WTC11 (cell line): ENCODE results near the gene KRT86. TPM values are rescaled to one million over a fixed set of nuclear protein-coding genes. Genes with fewer than 3 reads are reported as not detected.

Source experiments
- ATAC-seq: fragments of 200-7000 bp; cut with Tn5 transposase; 2 replicates; pipeline ENCODE4 v1.10.0; 2021; ENCODE audit warnings: mild to moderate bottlenecking, moderate library complexity
- CTCF ChIA-PET: fragments of 300-600 bp; sonication (Branson Sonifier 250); formaldehyde crosslinking; loops from one replicate; lab custom pipeline; 2021; ENCODE audit warnings: antibody characterized with exemption; lab: Charles Lee
- POLR2A ChIA-PET: fragments of 350-600 bp; sonication (Branson Sonifier 250); formaldehyde crosslinking; loops from one replicate; lab custom pipeline; 2021; ENCODE audit warnings: antibody characterized with exemption; lab: Charles Lee
- DNase-seq: peaks from one replicate; pipeline ENCODE4 v3.0.0; 2021; ENCODE audit warnings: low spot score
- H3K27ac Mint-ChIP-seq: 2 replicates; pipeline ENCODE4 v1.8.0; 2021; ENCODE audit warnings: mixed read lengths
- H3K27me3 Mint-ChIP-seq: 2 replicates; pipeline ENCODE4 v1.8.0; 2021; ENCODE audit warnings: low read depth, mild to moderate bottlenecking, moderate library complexity, mixed read lengths
- H3K36me3 Mint-ChIP-seq: 2 replicates; pipeline ENCODE4 v1.8.0; 2021; ENCODE audit warnings: mixed read lengths
- H3K4me1 Mint-ChIP-seq: 2 replicates; pipeline ENCODE4 v1.8.0; 2022; ENCODE audit warnings: mixed read lengths
- H3K4me3 Mint-ChIP-seq: 2 replicates; pipeline ENCODE4 v1.8.0; 2021; ENCODE audit warnings: mild to moderate bottlenecking, moderate library complexity, mixed read lengths
- H3K9me3 Mint-ChIP-seq: 2 replicates; pipeline ENCODE4 v1.8.0; 2021; ENCODE audit warnings: mixed read lengths
- CREB1 ChIP-seq: sonication (generic); formaldehyde crosslinking; IDR thresholded peaks from 2 replicates; pipeline ENCODE4 v1.8.0; 2023; ENCODE audit warnings: mild to moderate bottlenecking, missing genetic modification reagents
- FOXP1 ChIP-seq: sonication (generic); formaldehyde crosslinking; IDR thresholded peaks from 2 replicates; pipeline ENCODE4 v1.8.0; 2022; ENCODE audit warnings: missing genetic modification reagents, mild to moderate bottlenecking, moderate library complexity, borderline replicate concordance
- GABPB1 ChIP-seq: sonication (generic); formaldehyde crosslinking; IDR thresholded peaks from 2 replicates; pipeline ENCODE4 v1.8.1; 2023; ENCODE audit warnings: mild to moderate bottlenecking, missing genetic modification reagents
- HMGA2 ChIP-seq: fragments of 250-450 bp; sonication (Bioruptor Pico); IDR thresholded peaks from 2 replicates; pipeline ENCODE4 v1.4.0; 2021; ENCODE audit warnings: mild to moderate bottlenecking, moderate library complexity
- MYBL2 ChIP-seq: sonication (generic); formaldehyde crosslinking; IDR thresholded peaks from 2 replicates; pipeline ENCODE4 v1.8.1; 2023; ENCODE audit warnings: mild to moderate bottlenecking, moderate library complexity, missing genetic modification reagents
- NFATC4 ChIP-seq: fragments of 250-450 bp; sonication (Bioruptor Pico); IDR thresholded peaks from 2 replicates; pipeline ENCODE4 v1.9.0; 2021; ENCODE audit warnings: mild to moderate bottlenecking
- NFYB ChIP-seq: sonication (generic); formaldehyde crosslinking; conservative IDR thresholded peaks from 2 replicates; pipeline ENCODE4 v1.8.0; 2022; ENCODE audit warnings: low read depth, missing genetic modification reagents
- OVOL2 ChIP-seq: fragments of 250-450 bp; sonication (Bioruptor Pico); IDR thresholded peaks from 2 replicates; pipeline ENCODE4 v1.9.0; 2021; ENCODE audit warnings: mild to moderate bottlenecking, borderline replicate concordance
- RORB ChIP-seq: fragments of 250-450 bp; sonication (Bioruptor Pico); IDR thresholded peaks from 2 replicates; pipeline ENCODE4 v1.9.0; 2021; ENCODE audit warnings: mild to moderate bottlenecking
- SMAD3 ChIP-seq: sonication (generic); formaldehyde crosslinking; IDR thresholded peaks from 2 replicates; pipeline ENCODE4 v1.8.0; 2022; ENCODE audit warnings: missing genetic modification reagents, mild to moderate bottlenecking, borderline replicate concordance
- SMAD4 ChIP-seq: sonication (generic); formaldehyde crosslinking; IDR thresholded peaks from 2 replicates; pipeline ENCODE4 v1.8.0; 2022; ENCODE audit warnings: mild to moderate bottlenecking, missing genetic modification reagents
- SP1 ChIP-seq: sonication (generic); formaldehyde crosslinking; conservative IDR thresholded peaks from 2 replicates; pipeline ENCODE4 v1.8.1; 2022; ENCODE audit warnings: missing genetic modification reagents
- TEAD1 ChIP-seq: sonication (generic); formaldehyde crosslinking; IDR thresholded peaks from 2 replicates; pipeline ENCODE4 v1.8.0; 2022; ENCODE audit warnings: mild to moderate bottlenecking, missing genetic modification reagents
- TEAD4 ChIP-seq: sonication (generic); formaldehyde crosslinking; IDR thresholded peaks from 2 replicates; pipeline ENCODE4 v1.8.0; 2022; ENCODE audit warnings: mild to moderate bottlenecking, missing genetic modification reagents
- ZBTB21 ChIP-seq: sonication (generic); formaldehyde crosslinking; IDR thresholded peaks from 2 replicates; pipeline ENCODE4 v1.8.1; 2023; ENCODE audit warnings: mild to moderate bottlenecking, missing genetic modification reagents, borderline replicate concordance
- ZNF121 ChIP-seq: sonication (generic); formaldehyde crosslinking; IDR thresholded peaks from 2 replicates; pipeline ENCODE4 v1.8.0; 2023; ENCODE audit warnings: missing genetic modification reagents
- ZNF232 ChIP-seq: sonication (generic); formaldehyde crosslinking; IDR thresholded peaks from 2 replicates; pipeline ENCODE4 v1.8.0; 2022; ENCODE audit warnings: mild to moderate bottlenecking, missing genetic modification reagents
- ZNF263 ChIP-seq: sonication (generic); formaldehyde crosslinking; IDR thresholded peaks from 2 replicates; pipeline ENCODE4 v1.8.1; 2022; ENCODE audit warnings: low read depth, mild to moderate bottlenecking, moderate library complexity, missing genetic modification reagents
- ZNF396 ChIP-seq: fragments of 250-450 bp; sonication (Bioruptor Pico); IDR thresholded peaks from 2 replicates; pipeline ENCODE4 v1.8.0; 2021; ENCODE audit warnings: mild to moderate bottlenecking, moderate library complexity, borderline replicate concordance
- ZNF416 ChIP-seq: fragments of 250-450 bp; sonication (Bioruptor Pico); IDR thresholded peaks from 2 replicates; pipeline ENCODE4 v1.9.0; 2021; ENCODE audit warnings: mild to moderate bottlenecking, inconsistent platforms
- ZNF423 ChIP-seq: fragments of 250-450 bp; sonication (Bioruptor Pico); IDR thresholded peaks from 2 replicates; pipeline ENCODE4 v2.1.2; 2022; ENCODE audit warnings: mild to moderate bottlenecking, moderate library complexity
- total RNA-seq: library from RNA; stranded (reverse); gene quantifications from 3 replicates; pipeline ENCODE4 v1.2.3, GENCODE V29; 2021
- TF ChIP-seq, protein P1 (sequence below): sonication (generic); formaldehyde crosslinking; IDR thresholded peaks from 2 replicates; pipeline ENCODE4 v1.8.1; 2022; ENCODE audit warnings: mild to moderate bottlenecking, moderate library complexity, missing genetic modification reagents
- TF ChIP-seq, protein P2 (sequence below): sonication (generic); formaldehyde crosslinking; IDR thresholded peaks from 2 replicates; pipeline ENCODE4 v1.8.0; 2022; ENCODE audit warnings: mild to moderate bottlenecking, missing genetic modification reagents
- TF ChIP-seq, protein P3 (sequence below): sonication (generic); formaldehyde crosslinking; IDR thresholded peaks from 2 replicates; pipeline ENCODE4 v1.8.1; 2022; ENCODE audit warnings: low read depth, missing genetic modification reagents, borderline replicate concordance
- TF ChIP-seq, protein P4 (sequence below): sonication (generic); formaldehyde crosslinking; IDR thresholded peaks from 2 replicates; pipeline ENCODE4 v1.8.0; 2022; ENCODE audit warnings: mild to moderate bottlenecking, missing genetic modification reagents
- TF ChIP-seq, protein P5 (sequence below): sonication (generic); formaldehyde crosslinking; IDR thresholded peaks from 2 replicates; pipeline ENCODE4 v1.8.0; 2023; ENCODE audit warnings: missing genetic modification reagents
- TF ChIP-seq, protein P6 (sequence below): sonication (generic); formaldehyde crosslinking; IDR thresholded peaks from 2 replicates; pipeline ENCODE4 v1.8.1; 2023; ENCODE audit warnings: mild to moderate bottlenecking, missing genetic modification reagents, moderate library complexity
- TF ChIP-seq, protein P7 (sequence below): fragments of 250-450 bp; sonication (Bioruptor Pico); IDR thresholded peaks from 2 replicates; pipeline ENCODE4 v1.9.0; 2021; ENCODE audit warnings: moderate library complexity, mild to moderate bottlenecking, inconsistent platforms, borderline replicate concordance

KRT86 gene
- total RNA-seq, 1 experiment from 2014 or later, result 0.11 TPM

DNA sequence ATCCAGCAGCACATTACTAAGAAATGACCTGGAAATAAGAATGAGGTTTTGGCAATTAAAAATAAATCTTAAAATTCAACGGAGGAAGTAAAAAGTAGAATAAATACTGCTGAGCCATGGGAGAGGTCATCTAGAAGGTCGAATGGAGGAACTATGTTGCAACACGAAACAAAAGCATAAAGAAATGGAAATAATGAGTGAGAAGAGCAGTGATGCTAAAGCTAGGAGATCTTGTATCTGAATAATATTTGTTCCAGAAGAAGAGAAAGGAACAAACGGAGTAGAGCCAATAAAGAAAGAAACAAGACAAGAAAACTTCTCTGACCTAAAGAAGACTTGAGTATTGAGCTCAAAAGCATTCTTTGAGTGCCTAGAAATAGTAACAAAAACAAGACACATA, 48.0 kb upstream of the KRT86 start:
- ATAC-seq (no peak), DNase-seq (no peak)
- ChIA-PET CTCF (interaction anchor here (1.0 to 3.7 kb wide), 6 partner anchors 10 to 100 kb away, joined by 3 to 19 read pairs (median 4); no protein-coding TSS in a partner anchor), POLR2A (no interaction called here)
- Mint-ChIP-seq H3K36me3 (no peaks in the 10 kb centered on the region), H3K27ac (no peak overlapping the region; the same call in 1 of the 2 replicates), H3K4me1 (peaks cover 9% of the 10 kb centered on the region), H3K27me3 (peaks cover 19% of the 10 kb centered on the region), H3K9me3 (no peaks in the 10 kb centered on the region), H3K4me3 (no peak overlapping the region)
- TF ChIP-seq SP1 (no peak), MYBL2 (CRISPR knock-in tag) (no peak), TEAD4 (no peak), TEAD1 (CRISPR knock-in tag) (no peak), ZNF121 (no peak), NFATC4 (CRISPR knock-in tag) (no peak), FOXP1 (CRISPR knock-in tag) (no peak), ZNF232 (CRISPR knock-in tag) (no peak), ZNF423 (no peak), ZBTB21 (CRISPR knock-in tag) (no peak), ZNF416 (no peak), RORB (CRISPR knock-in tag) (no peak), CREB1 (CRISPR knock-in tag) (no peak), ZNF396 (CRISPR knock-in tag) (no peak), SMAD4 (CRISPR knock-in tag) (no peak)
- TF ChIP-seq, protein P1, sequence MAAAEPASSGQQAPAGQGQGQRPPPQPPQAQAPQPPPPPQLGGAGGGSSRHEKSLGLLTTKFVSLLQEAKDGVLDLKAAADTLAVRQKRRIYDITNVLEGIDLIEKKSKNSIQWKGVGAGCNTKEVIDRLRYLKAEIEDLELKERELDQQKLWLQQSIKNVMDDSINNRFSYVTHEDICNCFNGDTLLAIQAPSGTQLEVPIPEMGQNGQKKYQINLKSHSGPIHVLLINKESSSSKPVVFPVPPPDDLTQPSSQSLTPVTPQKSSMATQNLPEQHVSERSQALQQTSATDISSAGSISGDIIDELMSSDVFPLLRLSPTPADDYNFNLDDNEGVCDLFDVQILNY (CRISPR knock-in tag), result no peak
- TF ChIP-seq, protein P2, sequence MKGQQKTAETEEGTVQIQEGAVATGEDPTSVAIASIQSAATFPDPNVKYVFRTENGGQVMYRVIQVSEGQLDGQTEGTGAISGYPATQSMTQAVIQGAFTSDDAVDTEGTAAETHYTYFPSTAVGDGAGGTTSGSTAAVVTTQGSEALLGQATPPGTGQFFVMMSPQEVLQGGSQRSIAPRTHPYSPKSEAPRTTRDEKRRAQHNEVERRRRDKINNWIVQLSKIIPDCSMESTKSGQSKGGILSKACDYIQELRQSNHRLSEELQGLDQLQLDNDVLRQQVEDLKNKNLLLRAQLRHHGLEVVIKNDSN (CRISPR knock-in tag), result no peak
- TF ChIP-seq, protein P3, sequence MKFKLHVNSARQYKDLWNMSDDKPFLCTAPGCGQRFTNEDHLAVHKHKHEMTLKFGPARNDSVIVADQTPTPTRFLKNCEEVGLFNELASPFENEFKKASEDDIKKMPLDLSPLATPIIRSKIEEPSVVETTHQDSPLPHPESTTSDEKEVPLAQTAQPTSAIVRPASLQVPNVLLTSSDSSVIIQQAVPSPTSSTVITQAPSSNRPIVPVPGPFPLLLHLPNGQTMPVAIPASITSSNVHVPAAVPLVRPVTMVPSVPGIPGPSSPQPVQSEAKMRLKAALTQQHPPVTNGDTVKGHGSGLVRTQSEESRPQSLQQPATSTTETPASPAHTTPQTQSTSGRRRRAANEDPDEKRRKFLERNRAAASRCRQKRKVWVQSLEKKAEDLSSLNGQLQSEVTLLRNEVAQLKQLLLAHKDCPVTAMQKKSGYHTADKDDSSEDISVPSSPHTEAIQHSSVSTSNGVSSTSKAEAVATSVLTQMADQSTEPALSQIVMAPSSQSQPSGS (CRISPR knock-in tag), result no peak
- TF ChIP-seq, protein P4, sequence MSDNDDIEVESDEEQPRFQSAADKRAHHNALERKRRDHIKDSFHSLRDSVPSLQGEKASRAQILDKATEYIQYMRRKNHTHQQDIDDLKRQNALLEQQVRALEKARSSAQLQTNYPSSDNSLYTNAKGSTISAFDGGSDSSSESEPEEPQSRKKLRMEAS, result no peak
- TF ChIP-seq, protein P5, sequence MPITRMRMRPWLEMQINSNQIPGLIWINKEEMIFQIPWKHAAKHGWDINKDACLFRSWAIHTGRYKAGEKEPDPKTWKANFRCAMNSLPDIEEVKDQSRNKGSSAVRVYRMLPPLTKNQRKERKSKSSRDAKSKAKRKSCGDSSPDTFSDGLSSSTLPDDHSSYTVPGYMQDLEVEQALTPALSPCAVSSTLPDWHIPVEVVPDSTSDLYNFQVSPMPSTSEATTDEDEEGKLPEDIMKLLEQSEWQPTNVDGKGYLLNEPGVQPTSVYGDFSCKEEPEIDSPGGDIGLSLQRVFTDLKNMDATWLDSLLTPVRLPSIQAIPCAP (CRISPR knock-in tag), result no peak

DNA sequence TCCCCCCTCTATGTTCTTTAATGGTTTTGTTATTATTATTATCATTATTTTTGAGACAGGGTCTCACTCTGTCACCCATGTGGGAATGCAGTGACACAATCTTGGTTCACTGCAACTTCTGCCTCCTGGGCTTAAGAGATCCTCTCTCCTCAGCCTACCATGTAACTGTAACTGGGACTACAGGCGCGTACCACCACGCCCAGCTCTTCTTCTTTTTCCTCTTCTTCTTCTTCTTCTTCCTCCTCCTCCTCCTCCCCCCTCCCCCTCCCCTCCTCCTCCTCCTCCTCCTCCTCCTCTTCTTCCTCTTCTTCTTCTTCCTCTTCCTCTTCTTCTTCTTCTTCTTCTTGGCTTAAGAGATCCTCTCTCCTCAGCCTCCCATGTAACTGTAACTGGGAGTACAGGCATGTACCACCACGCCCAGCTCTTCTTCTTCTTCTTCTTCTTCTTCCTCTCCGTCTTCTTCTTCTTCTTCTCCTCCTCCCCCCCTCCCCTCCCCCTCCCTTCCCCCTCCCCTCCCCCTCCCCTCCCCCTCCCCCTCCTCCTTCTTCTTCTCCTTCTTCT, 46.8 kb upstream of the KRT86 start:
- ChIA-PET POLR2A (no interaction called here), CTCF (interaction anchor here (1.0 to 3.7 kb wide), 3 partner anchors 14 to 71 kb away, joined by 3 to 19 read pairs (median 8); no protein-coding TSS in a partner anchor)
- Mint-ChIP-seq H3K4me3 (no peak overlapping the region), H3K9me3 (no peaks in the 10 kb centered on the region), H3K36me3 (no peaks in the 10 kb centered on the region), H3K27me3 (peaks cover 32% of the 10 kb centered on the region), H3K27ac (no peak overlapping the region), H3K4me1 (peaks cover 21% of the 10 kb centered on the region)
- ATAC-seq (no peak), DNase-seq (no peak)
- TF ChIP-seq OVOL2 (no peak), HMGA2 (CRISPR knock-in tag) (no peak), NFYB (CRISPR knock-in tag) (no peak), ZNF263 (no peak), GABPB1 (CRISPR knock-in tag) (no peak), SMAD3 (CRISPR knock-in tag) (no peak)
- TF ChIP-seq, protein P6, sequence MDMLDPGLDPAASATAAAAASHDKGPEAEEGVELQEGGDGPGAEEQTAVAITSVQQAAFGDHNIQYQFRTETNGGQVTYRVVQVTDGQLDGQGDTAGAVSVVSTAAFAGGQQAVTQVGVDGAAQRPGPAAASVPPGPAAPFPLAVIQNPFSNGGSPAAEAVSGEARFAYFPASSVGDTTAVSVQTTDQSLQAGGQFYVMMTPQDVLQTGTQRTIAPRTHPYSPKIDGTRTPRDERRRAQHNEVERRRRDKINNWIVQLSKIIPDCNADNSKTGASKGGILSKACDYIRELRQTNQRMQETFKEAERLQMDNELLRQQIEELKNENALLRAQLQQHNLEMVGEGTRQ (CRISPR knock-in tag), result no peak
- TF ChIP-seq, protein P7, sequence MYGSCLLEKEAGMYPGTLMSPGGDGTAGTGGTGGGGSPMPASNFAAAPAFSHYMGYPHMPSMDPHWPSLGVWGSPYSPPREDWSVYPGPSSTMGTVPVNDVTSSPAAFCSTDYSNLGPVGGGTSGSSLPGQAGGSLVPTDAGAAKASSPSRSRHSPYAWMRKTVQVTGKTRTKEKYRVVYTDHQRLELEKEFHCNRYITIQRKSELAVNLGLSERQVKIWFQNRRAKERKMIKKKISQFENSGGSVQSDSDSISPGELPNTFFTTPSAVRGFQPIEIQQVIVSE (CRISPR knock-in tag), result no peak
